PC-9 (cell line): Measurements from ENCODE around the gene CNN2. TPM values are rescaled to one million over a fixed set of nuclear protein-coding genes. Genes with fewer than 3 reads are reported as not detected.
A peak's percentile ranks its signal among the peaks of the same experiment; 100 is the strongest.

Experiments
- BruUV-seq: library from RNA; stranded (reverse); fragments of 400-500 nt; replicated peaks from 2 replicates; lab custom pipeline; 2021; lab: Mats Ljungman, UMichigan
- CTCF ChIA-PET: fragments of 300-600 bp; sonication (Branson Sonifier 250); formaldehyde crosslinking; loops from one replicate; lab custom pipeline; 2022; ENCODE audit warnings: antibody characterized with exemption; lab: Charles Lee
- POLR2A ChIA-PET: fragments of 300-600 bp; sonication (Branson Sonifier 250); formaldehyde crosslinking; loops from one replicate; lab custom pipeline; 2022; ENCODE audit warnings: antibody characterized with exemption; ENCODE audit not compliant: unreplicated experiment; lab: Charles Lee
- DNase-seq, 2 experiments: peaks; one replicate each; pipeline versions ENCODE4 v3.0.0 to v3.0.0-alpha.2; 2015 to 2022; ENCODE audit warnings: mixed read lengths in 1 of 2
- H2AFZ ChIP-seq: fragments of 200-600 bp; sonication (generic); 2 replicates; pipeline ENCODE4 v1.8.1; 2017; ENCODE audit warnings: antibody characterized with exemption
- H3F3A ChIP-seq: fragments of 200-600 bp; sonication (generic); 2 replicates; pipeline ENCODE4 v1.8.1; 2017; ENCODE audit warnings: antibody characterized with exemption, mild to moderate bottlenecking, low read depth; ENCODE audit not compliant: insufficient read depth
- H3K27ac ChIP-seq: fragments of 200-600 bp; sonication (generic); 2 replicates; pipeline ENCODE4 v1.6.1; 2016; ENCODE audit warnings: mixed run types
- H3K27me3 ChIP-seq: fragments of 200-600 bp; sonication (generic); 2 replicates; pipeline ENCODE4 v1.6.1; 2016; ENCODE audit warnings: low read depth, mixed run types; ENCODE audit not compliant: insufficient read depth
- H3K36me3 ChIP-seq: fragments of 200-600 bp; sonication (generic); 2 replicates; pipeline ENCODE4 v1.6.1; 2016; ENCODE audit warnings: low read depth, mixed run types
- H3K4me1 ChIP-seq: fragments of 200-600 bp; sonication (generic); replicated peaks from 2 replicates; pipeline ENCODE4 v1.6.1; 2016; ENCODE audit warnings: mixed run types; ENCODE audit not compliant: insufficient read depth
- H3K4me2 ChIP-seq: fragments of 200-600 bp; sonication (generic); 2 replicates; pipeline ENCODE4 v1.6.1; 2017; ENCODE audit warnings: mixed run types
- H3K4me3 ChIP-seq: fragments of 200-600 bp; sonication (generic); 2 replicates; pipeline ENCODE4 v1.6.1; 2016; ENCODE audit warnings: mixed run types
- H3K79me2 ChIP-seq: fragments of 200-600 bp; sonication (generic); 2 replicates; pipeline ENCODE4 v1.6.1; 2017; ENCODE audit warnings: low read depth, mixed run types
- H3K9me2 ChIP-seq: fragments of 200-600 bp; sonication (generic); 2 replicates; pipeline ENCODE4 v1.8.1; 2017; ENCODE audit warnings: mild to moderate bottlenecking; ENCODE audit not compliant: insufficient read depth
- H3K9me3 ChIP-seq: fragments of 200-600 bp; sonication (generic); 2 replicates; pipeline ENCODE4 v1.8.1; 2016; ENCODE audit warnings: low read depth; ENCODE audit not compliant: insufficient read depth
- H4K20me1 ChIP-seq: fragments of 200-600 bp; sonication (generic); 2 replicates; pipeline ENCODE4 v1.8.1; 2017; ENCODE audit not compliant: insufficient read depth
- EZH2 ChIP-seq: fragments of 200-600 bp; sonication (generic); IDR thresholded peaks from 2 replicates; pipeline ENCODE4 v1.8.0; 2017; ENCODE audit warnings: antibody characterized with exemption, low read depth
- intact Hi-C: fragments of 100-400 bp; cut with micrococcal nuclease; formaldehyde crosslinking; loops from one replicate; pipeline ENCODE4 v1.10.0; 2022; ENCODE audit not compliant: unreplicated experiment
- total RNA-seq: library from RNA; stranded (reverse); gene quantifications from 2 replicates; pipeline ENCODE4 v1.2.3, GENCODE V29; 2021
- TF ChIP-seq, protein P1 (sequence below): fragments of 200-600 bp; sonication (generic); conservative IDR thresholded peaks from 2 replicates; pipeline ENCODE4 v1.6.1; 2017; ENCODE audit warnings: mixed run types, antibody characterized with exemption, mild to moderate bottlenecking, moderate library complexity

Gene CNN2
- total RNA-seq, 1 experiment from 2014 or later: 206 TPM

DNA sequence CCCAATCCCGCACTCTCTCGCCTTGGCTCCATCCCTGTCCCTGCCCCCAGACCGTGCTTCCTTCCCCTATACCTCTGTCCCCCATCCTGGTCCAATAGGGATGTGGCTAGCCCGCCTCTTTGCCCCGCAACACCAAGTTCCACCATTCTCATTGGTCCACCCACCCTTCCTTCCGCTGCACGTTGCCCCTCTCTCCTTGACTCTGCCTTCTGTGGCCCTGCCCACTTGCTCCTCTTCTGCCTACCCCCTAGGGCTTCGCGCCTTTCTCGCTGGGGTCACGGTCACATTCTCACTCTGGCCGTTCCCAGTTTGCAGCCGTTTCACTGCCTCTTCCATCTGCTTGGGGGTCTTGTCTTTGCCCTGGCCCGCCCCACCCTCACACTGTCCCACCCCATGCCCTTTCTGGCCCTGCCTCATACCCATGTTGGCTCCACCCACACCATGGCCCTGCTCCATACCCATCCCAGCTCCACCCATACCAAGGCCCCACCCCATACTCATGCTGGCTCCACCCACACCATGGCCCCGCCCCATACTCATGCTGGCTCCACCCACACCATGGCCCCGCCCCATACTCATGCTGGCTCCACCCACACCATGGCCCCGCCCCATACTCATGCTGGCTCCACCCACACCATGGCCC, 36.1 kb downstream of the CNN2 start:
- Histone ChIP-seq H3K79me2 (no peaks in the 10 kb centered on the region), H3K9me2 (no peaks in the 10 kb centered on the region), H3K4me1 (peaks cover 19% of the 10 kb centered on the region), H3K4me2 (no peak overlapping the region), H3K9me3 (no peaks in the 10 kb centered on the region), H3K4me3 (no peak overlapping the region), H2AFZ (no peak overlapping the region), H3F3A (peaks cover 26% of the 10 kb centered on the region), H3K27ac (no peak overlapping the region), H4K20me1 (no peaks in the 10 kb centered on the region), H3K27me3 (no peaks in the 10 kb centered on the region), H3K36me3 (no peaks in the 10 kb centered on the region)
- no peak for DNase-seq
- POLR2A ChIA-PET: no interaction called here
- TF ChIP-seq, protein P1, sequence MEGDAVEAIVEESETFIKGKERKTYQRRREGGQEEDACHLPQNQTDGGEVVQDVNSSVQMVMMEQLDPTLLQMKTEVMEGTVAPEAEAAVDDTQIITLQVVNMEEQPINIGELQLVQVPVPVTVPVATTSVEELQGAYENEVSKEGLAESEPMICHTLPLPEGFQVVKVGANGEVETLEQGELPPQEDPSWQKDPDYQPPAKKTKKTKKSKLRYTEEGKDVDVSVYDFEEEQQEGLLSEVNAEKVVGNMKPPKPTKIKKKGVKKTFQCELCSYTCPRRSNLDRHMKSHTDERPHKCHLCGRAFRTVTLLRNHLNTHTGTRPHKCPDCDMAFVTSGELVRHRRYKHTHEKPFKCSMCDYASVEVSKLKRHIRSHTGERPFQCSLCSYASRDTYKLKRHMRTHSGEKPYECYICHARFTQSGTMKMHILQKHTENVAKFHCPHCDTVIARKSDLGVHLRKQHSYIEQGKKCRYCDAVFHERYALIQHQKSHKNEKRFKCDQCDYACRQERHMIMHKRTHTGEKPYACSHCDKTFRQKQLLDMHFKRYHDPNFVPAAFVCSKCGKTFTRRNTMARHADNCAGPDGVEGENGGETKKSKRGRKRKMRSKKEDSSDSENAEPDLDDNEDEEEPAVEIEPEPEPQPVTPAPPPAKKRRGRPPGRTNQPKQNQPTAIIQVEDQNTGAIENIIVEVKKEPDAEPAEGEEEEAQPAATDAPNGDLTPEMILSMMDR: no peak
- no peak for TF ChIP-seq EZH2
- CTCF ChIA-PET: no interaction called here
- no TSS peak for BruUV-seq
- intact Hi-C loops: no loop called here

DNA sequence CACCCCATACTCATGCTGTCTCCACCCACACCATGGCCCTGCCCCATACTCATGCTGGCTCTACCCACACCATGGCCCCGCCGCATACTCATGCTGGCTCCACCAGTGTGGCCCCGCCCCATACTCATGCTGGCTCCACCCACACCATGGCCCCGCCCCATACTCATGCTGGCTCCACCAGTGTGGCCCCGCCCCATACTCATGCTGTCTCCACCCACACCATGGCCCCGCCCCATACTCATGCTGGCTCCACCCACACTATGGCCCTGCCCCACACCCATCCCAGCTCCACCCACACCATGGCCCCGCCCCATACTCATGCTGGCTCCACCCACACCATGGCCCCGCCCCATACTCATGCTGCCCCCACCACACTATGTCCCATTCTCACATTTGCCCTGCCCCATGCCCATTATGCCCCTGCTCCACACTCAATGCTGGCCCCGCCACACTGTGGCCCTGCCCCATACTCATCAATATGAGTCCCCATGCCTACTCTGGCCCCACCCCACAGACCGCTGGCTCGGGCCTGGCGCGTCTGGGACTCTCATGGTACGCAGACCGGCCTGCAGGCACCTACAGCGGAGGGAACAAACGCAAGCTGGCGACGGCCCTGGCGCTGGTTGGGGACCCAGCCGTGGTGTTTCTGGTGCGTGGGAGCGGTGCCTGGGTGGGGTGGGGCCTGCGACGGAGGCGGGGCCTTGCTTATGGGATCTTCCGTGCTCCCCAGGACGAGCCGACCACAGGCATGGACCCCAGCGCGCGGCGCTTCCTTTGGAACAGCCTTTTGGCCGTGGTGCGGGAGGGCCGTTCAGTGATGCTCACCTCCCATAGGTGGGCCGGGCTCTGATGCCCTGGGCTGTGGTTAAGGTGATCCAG, 36.9 kb downstream of the CNN2 start:
- Histone ChIP-seq H3K36me3 (no peaks in the 10 kb centered on the region), H4K20me1 (no peaks in the 10 kb centered on the region), H3K27ac (no peak overlapping the region), H3K4me1 (peaks cover 19% of the 10 kb centered on the region), H3K9me3 (no peaks in the 10 kb centered on the region), H3K4me2 (no peak overlapping the region), H3K79me2 (no peaks in the 10 kb centered on the region), H2AFZ (no peak overlapping the region), H3K4me3 (no peak overlapping the region), H3F3A (peaks cover 27% of the 10 kb centered on the region), H3K27me3 (no peaks in the 10 kb centered on the region), H3K9me2 (no peaks in the 10 kb centered on the region)
- TF ChIP-seq EZH2: no peak
- TF ChIP-seq, protein P1: no peak
- intact Hi-C loops: no loop called here
- no TSS peak for BruUV-seq
- ChIA-PET POLR2A (no interaction called here), CTCF (interaction anchor here (0.6 kb wide), 1 partner anchor 14 kb away, joined by 18 read pairs; no protein-coding TSS in a partner anchor)
- peak; percentile 31 to 58 for DNase-seq

DNA sequence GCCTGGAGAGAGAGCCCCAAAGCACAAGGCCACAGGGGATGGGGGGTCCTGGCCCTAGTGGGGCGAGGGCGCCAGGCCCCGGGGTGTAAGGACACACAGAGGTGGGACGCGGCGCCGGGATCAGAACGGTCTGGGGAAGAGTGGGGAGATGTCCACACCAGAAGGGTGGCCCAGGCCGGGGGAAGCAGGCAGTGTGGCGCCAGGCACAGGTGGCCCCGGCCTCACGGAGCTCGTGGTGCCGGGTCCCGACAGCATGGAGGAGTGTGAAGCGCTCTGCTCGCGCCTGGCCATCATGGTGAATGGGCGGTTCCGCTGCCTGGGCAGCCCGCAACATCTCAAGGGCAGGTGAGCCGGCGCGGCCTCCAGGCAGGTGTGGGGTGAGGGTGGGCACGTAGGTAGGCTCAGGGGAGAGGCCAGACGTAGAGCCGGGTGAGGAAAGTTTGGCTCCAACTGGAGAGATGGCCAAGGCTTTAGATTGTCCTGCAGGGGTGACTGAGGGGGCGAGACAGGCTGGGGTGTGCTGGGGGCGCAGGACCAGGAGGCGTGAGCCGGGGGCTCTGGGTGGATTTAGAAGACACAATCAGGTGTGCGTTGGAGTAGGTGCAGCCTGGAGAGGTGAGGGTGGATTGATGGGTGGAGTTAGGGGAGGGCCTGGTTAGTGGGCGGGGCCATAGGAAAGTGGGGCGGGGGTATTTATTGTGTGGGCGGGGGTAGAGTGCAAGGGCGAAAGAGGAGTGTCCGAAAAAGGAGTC, 37.7 kb downstream of the CNN2 start:
- ChIA-PET POLR2A (interaction anchor here (0.6 kb wide), 1 partner anchor 189 kb away, joined by 4 read pairs; no protein-coding TSS in a partner anchor), CTCF (interaction anchor here (0.6 kb wide), 2 partner anchors 13 to 35 kb away, joined by 16 to 18 read pairs; no protein-coding TSS in a partner anchor)
- no TSS peak for BruUV-seq
- no peak overlapping the region; the same call in 1 of the 2 replicates for H3K4me2 ChIP-seq
- peaks cover 19% of the 10 kb centered on the region for H3K4me1 ChIP-seq
- no peak overlapping the region for H2AFZ ChIP-seq
- no peak for DNase-seq
- peaks cover 30% of the 10 kb centered on the region for H3F3A ChIP-seq
- H3K27me3 ChIP-seq: no peaks in the 10 kb centered on the region
- H3K9me2 ChIP-seq: no peaks in the 10 kb centered on the region
- H3K9me3 ChIP-seq: no peaks in the 10 kb centered on the region
- no peaks in the 10 kb centered on the region for H3K36me3 ChIP-seq
- H3K27ac ChIP-seq: no peak overlapping the region
- TF ChIP-seq EZH2: no peak
- TF ChIP-seq, protein P1: no peak
- H4K20me1 ChIP-seq: no peaks in the 10 kb centered on the region
- H3K4me3 ChIP-seq: no peak overlapping the region
- H3K79me2 ChIP-seq: no peaks in the 10 kb centered on the region
- intact Hi-C loops: no loop called here
